ENCODE results near the gene PIWIL1. TPM values are rescaled to one million over a fixed set of nuclear protein-coding genes. Genes with fewer than 3 reads are reported as not detected.

The PIWIL1 gene
- total and polyA plus RNA-seq, 2 experiments from 2014 or later: not detected

DNA sequence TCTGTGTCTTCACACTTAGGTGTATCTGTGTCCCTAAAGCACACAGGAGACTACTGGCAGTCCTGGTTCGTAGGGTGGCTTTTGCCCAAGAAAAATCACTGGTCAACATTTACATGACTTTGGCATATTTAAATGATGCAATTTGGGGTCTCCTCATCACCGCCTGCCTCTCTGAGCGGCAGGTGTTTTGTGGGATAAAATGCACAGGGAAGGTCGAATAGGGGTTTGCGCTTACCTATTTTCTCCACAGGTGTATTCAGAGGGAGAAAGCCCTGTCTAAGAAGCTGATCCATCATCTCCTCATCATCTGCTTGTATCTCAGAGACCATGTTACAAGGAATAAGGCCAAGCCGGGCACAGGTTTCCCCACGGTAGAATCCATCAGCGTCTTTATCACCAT, 74.7 kb downstream of the PIWIL1 start:
- Mint-ChIP-seq H3K36me3 (ENCODE audit: low read depth) (peaks cover 29% of the 10 kb centered on the region; the same call in 2 of the 3 replicates), H3K4me3 (no peak overlapping the region), H3K9me3 (peaks cover 94% of the 10 kb centered on the region), H3K27me3 (ENCODE audit: insufficient read depth, low read depth, poor library complexity) (peaks cover 3% of the 10 kb centered on the region), H3K27ac (no peak overlapping the region), H3K4me1 (no peaks in the 10 kb centered on the region)
- no peak overlapping the region for H3K4me3 ChIP-seq
- DNase-seq (ENCODE audit: low spot score) (no peak), ATAC-seq (no peak)
- no peaks in the 10 kb centered on the region for H3K27me3 ChIP-seq (ENCODE audit: insufficient read depth)
- H3K27ac ChIP-seq (ENCODE audit: low read depth): no peak overlapping the region
- H3K4me1 ChIP-seq (ENCODE audit: insufficient read depth): no peaks in the 10 kb centered on the region
- no peaks in the 10 kb centered on the region for H3K9me2 ChIP-seq (ENCODE audit: insufficient read depth)
- no peaks in the 10 kb centered on the region for H4K20me1 ChIP-seq (replicated peaks; ENCODE audit: insufficient read depth)
- no peak for TF ChIP-seq CREB1 (CRISPR knock-in tag; IDR thresholded peaks at IDR 0.05; ENCODE audit: low read depth)
- TF ChIP-seq EZH2phosphoT487 (IDR thresholded peaks at IDR 0.05; ENCODE audit: unreplicated experiment): no peak
- no peak overlapping the region for H2AFZ ChIP-seq
- H3K36me3 ChIP-seq (ENCODE audit: insufficient read depth): no peaks in the 10 kb centered on the region
- H3F3A ChIP-seq (replicated peaks; ENCODE audit: low read depth): no peaks in the 10 kb centered on the region
- no peak overlapping the region for H3K4me2 ChIP-seq
- no peaks in the 10 kb centered on the region for H3K79me2 ChIP-seq (replicated peaks; ENCODE audit: insufficient read depth)

DNA sequence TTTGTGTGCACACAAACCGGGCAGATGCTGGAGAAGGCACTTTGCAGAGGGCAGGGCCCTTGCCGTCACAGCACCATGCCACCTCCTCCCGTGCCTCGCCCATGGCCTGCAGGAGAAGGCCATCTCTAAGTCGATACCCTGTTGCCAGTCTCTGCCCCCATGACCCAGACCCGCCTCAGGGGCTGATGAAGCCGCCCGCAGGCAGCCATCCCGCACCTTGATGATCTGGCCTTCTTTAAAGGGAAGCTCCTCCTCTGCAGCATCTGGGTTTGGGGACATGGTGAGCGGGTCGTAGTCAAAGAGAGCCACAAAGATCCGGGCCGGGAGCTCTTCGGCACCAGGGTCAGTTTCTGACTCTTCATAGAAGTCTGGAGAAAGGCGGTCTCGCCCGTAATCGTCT, 76.2 kb downstream of the PIWIL1 start:
- H4K20me1 ChIP-seq (replicated peaks; ENCODE audit: insufficient read depth): no peaks in the 10 kb centered on the region
- peaks cover 95% of the 10 kb centered on the region for H3K9me3 Mint-ChIP-seq
- H3K9me2 ChIP-seq (ENCODE audit: insufficient read depth): no peaks in the 10 kb centered on the region
- H3K36me3 ChIP-seq (ENCODE audit: insufficient read depth): no peaks in the 10 kb centered on the region
- H2AFZ ChIP-seq: no peak overlapping the region
- H3K4me1 Mint-ChIP-seq: no peaks in the 10 kb centered on the region
- H3K4me3 ChIP-seq: no peak overlapping the region
- H3K27me3 Mint-ChIP-seq (ENCODE audit: insufficient read depth, low read depth, poor library complexity): peaks cover 3% of the 10 kb centered on the region
- H3K79me2 ChIP-seq (replicated peaks; ENCODE audit: insufficient read depth): no peaks in the 10 kb centered on the region
- H3K4me3 Mint-ChIP-seq: no peak overlapping the region
- ATAC-seq: no peak
- no peaks in the 10 kb centered on the region for H3F3A ChIP-seq (replicated peaks; ENCODE audit: low read depth)
- no peak overlapping the region for H3K27ac Mint-ChIP-seq
- H3K27ac ChIP-seq (ENCODE audit: low read depth): no peak overlapping the region
- no peaks in the 10 kb centered on the region for H3K4me1 ChIP-seq (ENCODE audit: insufficient read depth)
- no peak overlapping the region for H3K4me2 ChIP-seq
- peaks cover 34% of the 10 kb centered on the region; the same call in 2 of the 3 replicates for H3K36me3 Mint-ChIP-seq (ENCODE audit: low read depth)
- no peaks in the 10 kb centered on the region for H3K27me3 ChIP-seq (ENCODE audit: insufficient read depth)
- no peak for DNase-seq (ENCODE audit: low spot score)
- TF ChIP-seq, protein P1, sequence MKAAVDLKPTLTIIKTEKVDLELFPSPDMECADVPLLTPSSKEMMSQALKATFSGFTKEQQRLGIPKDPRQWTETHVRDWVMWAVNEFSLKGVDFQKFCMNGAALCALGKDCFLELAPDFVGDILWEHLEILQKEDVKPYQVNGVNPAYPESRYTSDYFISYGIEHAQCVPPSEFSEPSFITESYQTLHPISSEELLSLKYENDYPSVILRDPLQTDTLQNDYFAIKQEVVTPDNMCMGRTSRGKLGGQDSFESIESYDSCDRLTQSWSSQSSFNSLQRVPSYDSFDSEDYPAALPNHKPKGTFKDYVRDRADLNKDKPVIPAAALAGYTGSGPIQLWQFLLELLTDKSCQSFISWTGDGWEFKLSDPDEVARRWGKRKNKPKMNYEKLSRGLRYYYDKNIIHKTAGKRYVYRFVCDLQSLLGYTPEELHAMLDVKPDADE (IDR thresholded peaks at IDR 0.05): no peak
- no peak for TF ChIP-seq EZH2 (IDR thresholded peaks at IDR 0.05; ENCODE audit: low read depth, unreplicated experiment)
- no peak for TF ChIP-seq EZH2phosphoT487 (IDR thresholded peaks at IDR 0.05; ENCODE audit: unreplicated experiment)
- TF ChIP-seq, protein P2, sequence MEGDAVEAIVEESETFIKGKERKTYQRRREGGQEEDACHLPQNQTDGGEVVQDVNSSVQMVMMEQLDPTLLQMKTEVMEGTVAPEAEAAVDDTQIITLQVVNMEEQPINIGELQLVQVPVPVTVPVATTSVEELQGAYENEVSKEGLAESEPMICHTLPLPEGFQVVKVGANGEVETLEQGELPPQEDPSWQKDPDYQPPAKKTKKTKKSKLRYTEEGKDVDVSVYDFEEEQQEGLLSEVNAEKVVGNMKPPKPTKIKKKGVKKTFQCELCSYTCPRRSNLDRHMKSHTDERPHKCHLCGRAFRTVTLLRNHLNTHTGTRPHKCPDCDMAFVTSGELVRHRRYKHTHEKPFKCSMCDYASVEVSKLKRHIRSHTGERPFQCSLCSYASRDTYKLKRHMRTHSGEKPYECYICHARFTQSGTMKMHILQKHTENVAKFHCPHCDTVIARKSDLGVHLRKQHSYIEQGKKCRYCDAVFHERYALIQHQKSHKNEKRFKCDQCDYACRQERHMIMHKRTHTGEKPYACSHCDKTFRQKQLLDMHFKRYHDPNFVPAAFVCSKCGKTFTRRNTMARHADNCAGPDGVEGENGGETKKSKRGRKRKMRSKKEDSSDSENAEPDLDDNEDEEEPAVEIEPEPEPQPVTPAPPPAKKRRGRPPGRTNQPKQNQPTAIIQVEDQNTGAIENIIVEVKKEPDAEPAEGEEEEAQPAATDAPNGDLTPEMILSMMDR (conservative IDR thresholded peaks at IDR 0.05; ENCODE audit: low read depth in 2 of 2): no peak
- TF ChIP-seq POLR2AphosphoS5 (IDR thresholded peaks at IDR 0.05; ENCODE audit: low read depth): no peak
- TF ChIP-seq, protein P3, sequence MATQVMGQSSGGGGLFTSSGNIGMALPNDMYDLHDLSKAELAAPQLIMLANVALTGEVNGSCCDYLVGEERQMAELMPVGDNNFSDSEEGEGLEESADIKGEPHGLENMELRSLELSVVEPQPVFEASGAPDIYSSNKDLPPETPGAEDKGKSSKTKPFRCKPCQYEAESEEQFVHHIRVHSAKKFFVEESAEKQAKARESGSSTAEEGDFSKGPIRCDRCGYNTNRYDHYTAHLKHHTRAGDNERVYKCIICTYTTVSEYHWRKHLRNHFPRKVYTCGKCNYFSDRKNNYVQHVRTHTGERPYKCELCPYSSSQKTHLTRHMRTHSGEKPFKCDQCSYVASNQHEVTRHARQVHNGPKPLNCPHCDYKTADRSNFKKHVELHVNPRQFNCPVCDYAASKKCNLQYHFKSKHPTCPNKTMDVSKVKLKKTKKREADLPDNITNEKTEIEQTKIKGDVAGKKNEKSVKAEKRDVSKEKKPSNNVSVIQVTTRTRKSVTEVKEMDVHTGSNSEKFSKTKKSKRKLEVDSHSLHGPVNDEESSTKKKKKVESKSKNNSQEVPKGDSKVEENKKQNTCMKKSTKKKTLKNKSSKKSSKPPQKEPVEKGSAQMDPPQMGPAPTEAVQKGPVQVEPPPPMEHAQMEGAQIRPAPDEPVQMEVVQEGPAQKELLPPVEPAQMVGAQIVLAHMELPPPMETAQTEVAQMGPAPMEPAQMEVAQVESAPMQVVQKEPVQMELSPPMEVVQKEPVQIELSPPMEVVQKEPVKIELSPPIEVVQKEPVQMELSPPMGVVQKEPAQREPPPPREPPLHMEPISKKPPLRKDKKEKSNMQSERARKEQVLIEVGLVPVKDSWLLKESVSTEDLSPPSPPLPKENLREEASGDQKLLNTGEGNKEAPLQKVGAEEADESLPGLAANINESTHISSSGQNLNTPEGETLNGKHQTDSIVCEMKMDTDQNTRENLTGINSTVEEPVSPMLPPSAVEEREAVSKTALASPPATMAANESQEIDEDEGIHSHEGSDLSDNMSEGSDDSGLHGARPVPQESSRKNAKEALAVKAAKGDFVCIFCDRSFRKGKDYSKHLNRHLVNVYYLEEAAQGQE (IDR thresholded peaks at IDR 0.05; ENCODE audit: unreplicated experiment): no peak
- TF ChIP-seq JUNB (IDR thresholded peaks at IDR 0.05; ENCODE audit: unreplicated experiment): no peak
- TF ChIP-seq, protein P4, sequence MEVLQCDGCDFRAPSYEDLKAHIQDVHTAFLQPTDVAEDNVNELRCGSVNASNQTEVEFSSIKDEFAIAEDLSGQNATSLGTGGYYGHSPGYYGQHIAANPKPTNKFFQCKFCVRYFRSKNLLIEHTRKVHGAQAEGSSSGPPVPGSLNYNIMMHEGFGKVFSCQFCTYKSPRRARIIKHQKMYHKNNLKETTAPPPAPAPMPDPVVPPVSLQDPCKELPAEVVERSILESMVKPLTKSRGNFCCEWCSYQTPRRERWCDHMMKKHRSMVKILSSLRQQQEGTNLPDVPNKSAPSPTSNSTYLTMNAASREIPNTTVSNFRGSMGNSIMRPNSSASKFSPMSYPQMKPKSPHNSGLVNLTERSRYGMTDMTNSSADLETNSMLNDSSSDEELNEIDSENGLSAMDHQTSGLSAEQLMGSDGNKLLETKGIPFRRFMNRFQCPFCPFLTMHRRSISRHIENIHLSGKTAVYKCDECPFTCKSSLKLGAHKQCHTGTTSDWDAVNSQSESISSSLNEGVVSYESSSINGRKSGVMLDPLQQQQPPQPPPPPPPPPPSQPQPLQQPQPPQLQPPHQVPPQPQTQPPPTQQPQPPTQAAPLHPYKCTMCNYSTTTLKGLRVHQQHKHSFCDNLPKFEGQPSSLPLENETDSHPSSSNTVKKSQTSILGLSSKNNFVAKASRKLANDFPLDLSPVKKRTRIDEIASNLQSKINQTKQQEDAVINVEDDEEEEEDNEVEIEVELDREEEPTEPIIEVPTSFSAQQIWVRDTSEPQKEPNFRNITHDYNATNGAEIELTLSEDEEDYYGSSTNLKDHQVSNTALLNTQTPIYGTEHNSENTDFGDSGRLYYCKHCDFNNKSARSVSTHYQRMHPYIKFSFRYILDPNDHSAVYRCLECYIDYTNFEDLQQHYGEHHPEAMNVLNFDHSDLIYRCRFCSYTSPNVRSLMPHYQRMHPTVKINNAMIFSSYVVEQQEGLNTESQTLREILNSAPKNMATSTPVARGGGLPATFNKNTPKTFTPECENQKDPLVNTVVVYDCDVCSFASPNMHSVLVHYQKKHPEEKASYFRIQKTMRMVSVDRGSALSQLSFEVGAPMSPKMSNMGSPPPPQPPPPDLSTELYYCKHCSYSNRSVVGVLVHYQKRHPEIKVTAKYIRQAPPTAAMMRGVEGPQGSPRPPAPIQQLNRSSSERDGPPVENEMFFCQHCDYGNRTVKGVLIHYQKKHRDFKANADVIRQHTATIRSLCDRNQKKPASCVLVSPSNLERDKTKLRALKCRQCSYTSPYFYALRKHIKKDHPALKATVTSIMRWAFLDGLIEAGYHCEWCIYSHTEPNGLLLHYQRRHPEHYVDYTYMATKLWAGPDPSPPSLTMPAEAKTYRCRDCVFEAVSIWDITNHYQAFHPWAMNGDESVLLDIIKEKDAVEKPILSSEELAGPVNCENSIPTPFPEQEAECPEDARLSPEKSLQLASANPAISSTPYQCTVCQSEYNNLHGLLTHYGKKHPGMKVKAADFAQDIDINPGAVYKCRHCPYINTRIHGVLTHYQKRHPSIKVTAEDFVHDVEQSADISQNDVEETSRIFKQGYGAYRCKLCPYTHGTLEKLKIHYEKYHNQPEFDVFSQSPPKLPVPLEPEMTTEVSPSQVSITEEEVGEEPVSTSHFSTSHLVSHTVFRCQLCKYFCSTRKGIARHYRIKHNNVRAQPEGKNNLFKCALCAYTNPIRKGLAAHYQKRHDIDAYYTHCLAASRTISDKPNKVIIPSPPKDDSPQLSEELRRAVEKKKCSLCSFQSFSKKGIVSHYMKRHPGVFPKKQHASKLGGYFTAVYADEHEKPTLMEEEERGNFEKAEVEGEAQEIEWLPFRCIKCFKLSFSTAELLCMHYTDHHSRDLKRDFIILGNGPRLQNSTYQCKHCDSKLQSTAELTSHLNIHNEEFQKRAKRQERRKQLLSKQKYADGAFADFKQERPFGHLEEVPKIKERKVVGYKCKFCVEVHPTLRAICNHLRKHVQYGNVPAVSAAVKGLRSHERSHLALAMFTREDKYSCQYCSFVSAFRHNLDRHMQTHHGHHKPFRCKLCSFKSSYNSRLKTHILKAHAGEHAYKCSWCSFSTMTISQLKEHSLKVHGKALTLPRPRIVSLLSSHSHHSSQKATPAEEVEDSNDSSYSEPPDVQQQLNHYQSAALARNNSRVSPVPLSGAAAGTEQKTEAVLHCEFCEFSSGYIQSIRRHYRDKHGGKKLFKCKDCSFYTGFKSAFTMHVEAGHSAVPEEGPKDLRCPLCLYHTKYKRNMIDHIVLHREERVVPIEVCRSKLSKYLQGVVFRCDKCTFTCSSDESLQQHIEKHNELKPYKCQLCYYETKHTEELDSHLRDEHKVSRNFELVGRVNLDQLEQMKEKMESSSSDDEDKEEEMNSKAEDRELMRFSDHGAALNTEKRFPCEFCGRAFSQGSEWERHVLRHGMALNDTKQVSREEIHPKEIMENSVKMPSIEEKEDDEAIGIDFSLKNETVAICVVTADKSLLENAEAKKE (CRISPR knock-in tag; IDR thresholded peaks at IDR 0.05): no peak
- TF ChIP-seq STAT1 (IDR thresholded peaks at IDR 0.05; ENCODE audit: unreplicated experiment): no peak
